Small intestine (tissue), 7 donors: ENCODE data around the gene WFDC9. TPM values are rescaled to one million over a fixed set of nuclear protein-coding genes. Genes with fewer than 3 reads are reported as not detected.
A peak's percentile ranks its signal among the peaks of the same experiment; 100 is the strongest.

Source experiments
- DNase-seq, 2 donors: peaks; one replicate each; pipeline versions ENCODE4 v3.0.0 to v3.0.0-alpha.2; 2013
- FAIRE-seq: peaks from 2 replicates; lab custom pipeline; 2012; peaks lifted over from hg19 to GRCh38; lab: Jason Lieb, UNC
- H3K27ac ChIP-seq, 3 donors: one replicate each; pipeline ENCODE4 v1.5.1; 2013; ENCODE audit warnings: low read length in 2 of 3, mild to moderate bottlenecking in 2 of 3, control low read depth in 1 of 3, inconsistent platforms in 1 of 3, low read depth in 1 of 3, moderate library complexity in 1 of 3
- H3K27me3 ChIP-seq, 3 donors: one replicate each; pipeline ENCODE4 v1.6.1; 2013; ENCODE audit warnings: low read length in 3 of 3, inconsistent platforms in 1 of 3; ENCODE audit not compliant: control insufficient read depth in 3 of 3, insufficient read depth in 3 of 3
- H3K36me3 ChIP-seq, 3 donors: one replicate each; pipeline ENCODE4 v1.6.1; 2013; ENCODE audit warnings: low read length in 3 of 3, inconsistent platforms in 1 of 3, low read depth in 1 of 3, mild to moderate bottlenecking in 1 of 3, moderate library complexity in 1 of 3; ENCODE audit not compliant: control insufficient read depth in 3 of 3, insufficient read depth in 2 of 3
- H3K4me1 ChIP-seq, 3 donors: one replicate each; pipeline ENCODE4 v1.6.1; 2013; ENCODE audit warnings: low read length in 2 of 3, inconsistent platforms in 1 of 3, low read depth in 1 of 3, mild to moderate bottlenecking in 1 of 3, moderate library complexity in 1 of 3; ENCODE audit not compliant: control insufficient read depth in 3 of 3, insufficient read depth in 2 of 3
- H3K4me3 ChIP-seq, 3 donors: one replicate each; pipeline ENCODE4 v1.5.1; 2013; ENCODE audit warnings: low read length in 3 of 3, control low read depth in 1 of 3, inconsistent platforms in 1 of 3, low read depth in 1 of 3, mild to moderate bottlenecking in 1 of 3, moderate library complexity in 1 of 3
- H3K9me3 ChIP-seq, 2 donors: one replicate each; pipeline ENCODE4 v1.6.1; 2013; ENCODE audit warnings: low read depth in 1 of 2, low read length in 1 of 2; ENCODE audit not compliant: control insufficient read depth in 2 of 2, insufficient read depth in 1 of 2
- WGBS, 3 donors: extraction: QIAGEN DNeasy Blood & Tissue Kit; methylation state at CpG; one replicate each; pipeline ENCODE4 v1.1.7; 2013; 5-methylcytosine and 5-hydroxymethylcytosine counted together
- polyA plus RNA-seq, 4 donors: library from polyadenylated mRNA; stranded (reverse) in 3 of 4; unstranded in 1 of 4; fragments of 200-250 nt in 3 of 4; fragments of 120-200 nt in 1 of 4; gene quantifications; one replicate each; pipeline versions ENCODE4 v1.2.1 to v1.2.3, GENCODE V29; 2013
- donor health status: healthy with polysubstance abuse.
- donor health status: control.
- donor health status: control.
- donor health status: Bipolar disorder and iron deficiency.
- donor health status: healthy.

The WFDC9 gene
- polyA plus RNA-seq, 4 donors, result not detected

DNA sequence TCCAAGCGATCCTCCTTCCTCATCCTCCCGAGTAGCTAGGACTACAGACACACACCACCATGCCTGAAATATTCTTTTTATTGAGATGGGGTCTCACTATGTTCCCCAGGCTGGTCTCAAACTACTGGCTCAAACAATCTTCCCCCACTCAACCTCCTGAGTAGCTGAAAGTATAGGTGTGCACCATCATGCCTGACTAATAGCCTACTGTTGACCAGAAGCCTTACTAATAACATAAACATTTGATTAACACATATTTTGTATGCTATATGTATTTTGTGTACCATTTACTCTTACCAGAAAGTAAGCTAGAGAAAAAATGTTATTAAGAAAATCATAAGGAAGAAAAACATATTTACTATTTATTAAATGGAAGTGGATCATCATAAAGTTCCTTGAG lies 13.5 kb downstream of the WFDC9 start:
- Histone ChIP-seq H3K27me3 (peaks cover 0 to 2% (median 0%) of the 10 kb centered on the region in 3 donors), H3K4me3 (no peak overlapping the region), H3K27ac (no peak overlapping the region), H3K36me3 (no peaks in the 10 kb centered on the region), H3K9me3 (no peaks in the 10 kb centered on the region), H3K4me1 (peaks cover 0 to 5% (median 4%) of the 10 kb centered on the region in 3 donors)
- FAIRE-seq, result no peak
- 92% methylated on average over 2 of the region's 2 CpGs for WGBS, 3 donors
- no peak for DNase-seq

- H3K36me3 ChIP-seq, result no peaks in the 10 kb centered on the region
- DNase-seq (no peak), FAIRE-seq (no peak)
- H3K9me3 ChIP-seq, result no peaks in the 10 kb centered on the region
- no peak overlapping the region for H3K27ac ChIP-seq
- H3K4me3 ChIP-seq, result no peak overlapping the region
- H3K27me3 ChIP-seq, result peaks cover 0 to 2% (median 0%) of the 10 kb centered on the region in 3 donors
- no peaks in the 10 kb centered on the region for H3K4me1 ChIP-seq
These were observed 18.8 kb downstream of the WFDC9 start for GRCh38 chr20:45612314-45612713.

DNA sequence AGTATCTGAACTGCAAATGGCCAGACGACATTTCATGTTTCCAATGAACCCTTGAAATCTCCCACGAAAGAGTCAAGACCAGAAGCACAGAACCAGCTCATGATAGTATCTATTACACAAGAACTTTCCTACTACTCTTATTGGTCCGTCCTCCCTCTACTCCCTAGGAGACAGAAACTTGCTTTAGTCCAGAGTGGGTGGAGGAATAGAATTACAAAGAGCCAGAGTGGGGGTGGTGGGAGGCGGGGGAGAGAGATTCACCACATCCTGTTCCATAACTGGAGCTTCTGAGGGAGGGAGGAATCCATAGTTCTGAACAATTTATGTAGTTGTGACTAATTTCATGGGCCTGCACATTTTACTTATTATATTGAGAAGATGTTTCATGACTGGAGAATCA lies 20.0 kb downstream of the WFDC9 start:
- Histone ChIP-seq H3K36me3 (no peaks in the 10 kb centered on the region), H3K27ac (no peak overlapping the region), H3K4me1 (no peaks in the 10 kb centered on the region), H3K9me3 (no peaks in the 10 kb centered on the region), H3K4me3 (no peak overlapping the region), H3K27me3 (peaks cover 0 to 2% (median 0%) of the 10 kb centered on the region in 3 donors)
- DNase-seq (no peak), FAIRE-seq (no peak)
- WGBS, 3 donors, result 53 to 83% (median 61%) methylated on average over 4 of the region's 4 CpGs

GRCh38 chr20:45607810-45608209 lies 23.3 kb downstream of the WFDC9 start:
- 89 to 100% (median 95%) methylated on average over 1 of the region's 1 CpG for WGBS, 3 donors
- no peak for DNase-seq

GRCh38 chr20:45595235-45595634 lies 35.8 kb downstream of the WFDC9 start:
- Histone ChIP-seq H3K27me3 (peaks cover 0 to 2% (median 0%) of the 10 kb centered on the region in 3 donors), H3K9me3 (no peaks in the 10 kb centered on the region), H3K36me3 (no peaks in the 10 kb centered on the region), H3K4me3 (no peak overlapping the region), H3K4me1 (no peaks in the 10 kb centered on the region), H3K27ac (no peak overlapping the region)
- DNase-seq (no peak), FAIRE-seq (no peak)
- WGBS, 3 donors, result 47 to 69% (median 52%) methylated on average over 1 of the region's 1 CpG

More at GRCh38 chr20:45607810-45608209, 23.3 kb downstream of the WFDC9 start:
- no peaks in the 10 kb centered on the region for H3K36me3 ChIP-seq
- no peak overlapping the region for H3K4me3 ChIP-seq
- H3K9me3 ChIP-seq, result no peaks in the 10 kb centered on the region
- FAIRE-seq, result no peak
- no peak overlapping the region for H3K27ac ChIP-seq
- no peaks in the 10 kb centered on the region for H3K27me3 ChIP-seq
- no peaks in the 10 kb centered on the region for H3K4me1 ChIP-seq

DNA sequence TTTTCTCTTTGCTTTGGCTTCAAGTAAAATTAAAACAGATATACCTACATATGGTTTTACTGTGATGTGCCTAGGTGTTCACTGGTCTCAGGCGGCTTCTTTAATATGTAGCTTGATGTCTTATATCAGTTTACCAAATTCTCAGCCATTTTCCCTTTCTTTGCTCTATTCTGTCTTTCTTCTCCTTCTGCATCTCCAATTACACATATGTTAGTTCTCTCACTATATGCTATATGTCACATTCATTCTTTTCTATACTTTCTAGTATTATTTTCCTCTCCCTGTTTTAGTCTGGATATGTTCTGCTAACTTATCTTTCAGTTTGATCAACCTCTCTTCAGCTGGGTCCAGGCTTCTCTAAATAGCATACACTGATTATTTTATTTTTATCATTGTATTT lies 37.6 kb downstream of the WFDC9 start:
- FAIRE-seq (no peak), DNase-seq (no peak)
- H3K27ac ChIP-seq, result no peak overlapping the region
- 39 to 94% (median 45%) methylated on average over 1 of the region's 1 CpG for WGBS, 3 donors
- H3K9me3 ChIP-seq, result no peaks in the 10 kb centered on the region
- no peaks in the 10 kb centered on the region for H3K36me3 ChIP-seq
- no peaks in the 10 kb centered on the region for H3K4me1 ChIP-seq
- H3K4me3 ChIP-seq, result no peak overlapping the region
- peaks cover 0 to 1% (median 0%) of the 10 kb centered on the region in 3 donors for H3K27me3 ChIP-seq

DNA sequence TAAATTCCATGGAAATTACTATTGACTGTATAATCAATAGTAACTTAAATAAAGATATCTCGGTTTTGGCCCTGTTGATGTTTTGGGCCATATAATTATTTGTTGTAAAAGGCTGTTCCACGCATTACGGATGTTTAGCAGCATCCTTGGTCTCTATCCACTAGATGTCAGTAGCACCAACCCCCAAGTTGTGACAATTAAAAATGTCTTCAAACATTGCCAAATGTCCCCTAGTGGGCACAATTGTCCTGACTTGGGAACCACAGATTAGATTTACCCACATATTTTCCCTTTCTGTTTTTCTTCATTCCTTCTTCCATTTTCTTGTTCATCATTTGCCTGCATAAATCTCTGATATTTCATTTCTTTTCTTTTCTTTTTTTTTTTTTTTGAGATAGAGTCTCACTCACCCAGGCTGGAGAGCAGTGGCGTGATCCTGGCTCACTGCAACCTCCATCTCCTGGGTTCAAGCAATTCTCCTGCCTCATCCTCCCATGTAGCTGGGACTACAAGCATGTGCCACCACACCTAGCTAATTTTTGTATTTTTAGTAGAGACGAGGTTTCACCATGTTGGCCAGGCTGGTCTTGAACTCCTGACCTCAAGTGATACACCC lies 38.4 kb downstream of the WFDC9 start:
- H3K36me3 ChIP-seq, result no peaks in the 10 kb centered on the region
- H3K27me3 ChIP-seq, result no peaks in the 10 kb centered on the region
- DNase-seq (peak; percentile 46 to 55), FAIRE-seq (no peak)
- H3K4me3 ChIP-seq, result no peak overlapping the region
- WGBS, 3 donors, result 39 to 55% (median 49%) methylated on average over 5 of the region's 5 CpGs
- no peak overlapping the region for H3K27ac ChIP-seq
- no peaks in the 10 kb centered on the region for H3K9me3 ChIP-seq
- no peaks in the 10 kb centered on the region for H3K4me1 ChIP-seq

DNA sequence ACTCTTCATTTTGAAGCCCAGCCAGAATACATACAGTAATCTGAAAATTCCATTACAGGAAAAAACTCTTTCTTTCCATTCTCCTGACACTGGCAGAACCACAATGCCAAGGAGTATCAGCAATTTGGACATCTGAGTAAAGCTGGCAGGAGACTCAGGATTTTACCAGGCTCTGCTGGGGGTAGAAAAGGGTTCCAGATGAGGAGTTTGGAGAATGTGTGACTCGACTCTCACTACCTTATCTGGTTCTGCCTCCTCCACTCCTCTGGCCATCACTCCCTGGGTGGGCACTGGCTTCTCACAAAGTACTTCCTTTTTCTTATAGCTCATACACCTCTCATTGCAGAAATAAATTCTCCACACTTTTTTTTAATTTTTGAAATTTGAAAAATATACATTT lies 41.4 kb downstream of the WFDC9 start:
- Histone ChIP-seq H3K36me3 (no peaks in the 10 kb centered on the region), H3K27ac (no peak overlapping the region), H3K9me3 (no peaks in the 10 kb centered on the region), H3K27me3 (no peaks in the 10 kb centered on the region), H3K4me3 (no peak overlapping the region), H3K4me1 (no peaks in the 10 kb centered on the region)
- FAIRE-seq (no peak), DNase-seq (no peak)
- WGBS, 3 donors, result 14 to 38% (median 33%) methylated on average over 1 of the region's 1 CpG

GRCh38 chr20:45588800-45589199 lies 42.3 kb downstream of the WFDC9 start:
- H3K9me3 ChIP-seq, result no peaks in the 10 kb centered on the region
- WGBS, 3 donors, result 63 to 80% (median 72%) methylated on average over 2 of the region's 2 CpGs
- no peak for FAIRE-seq
- no peaks in the 10 kb centered on the region for H3K4me1 ChIP-seq
- H3K27me3 ChIP-seq, result no peaks in the 10 kb centered on the region
- DNase-seq, result no peak
- H3K4me3 ChIP-seq, result no peak overlapping the region
- no peaks in the 10 kb centered on the region for H3K36me3 ChIP-seq
- H3K27ac ChIP-seq, result no peak overlapping the region
